Right cardiac atrium (tissue), 5 donors: ENCODE data around the gene KRTAP12-4. TPM values are rescaled to one million over a fixed set of nuclear protein-coding genes. Genes with fewer than 3 reads are reported as not detected.
A peak's percentile ranks its signal among the peaks of the same experiment; 100 is the strongest.
"Not testable (repeated sequence)": the region's sequence is repeated elsewhere in the genome, so short reads cannot be mapped to it uniquely, and the experiment has no call there.

ENCODE experiments used
- ATAC-seq, 2 donors: fragments of 200-7000 bp; cut with Tn5 transposase; one replicate each; pipeline versions ENCODE4 v1.8.0 to v1.9.1; 2020; ENCODE audit warnings: moderate library complexity in 2 of 2, mild to moderate bottlenecking in 1 of 2
- DNase-seq, 3 donors: peaks; one replicate each; pipeline ENCODE4 v3.0.0-alpha.2; 2020
- H3K27ac ChIP-seq: one replicate; pipeline ENCODE4 v1.5.1; 2013; ENCODE audit warnings: mild to moderate bottlenecking, low read length, control low read depth, moderate library complexity
- H3K27me3 ChIP-seq: one replicate; pipeline ENCODE4 v1.6.1; 2013; ENCODE audit not compliant: control insufficient read depth, insufficient read depth
- H3K4me1 ChIP-seq: one replicate; pipeline ENCODE4 v1.6.1; 2013; ENCODE audit warnings: low read length; ENCODE audit not compliant: control insufficient read depth, insufficient read depth
- H3K4me3 ChIP-seq: one replicate; pipeline ENCODE4 v1.5.1; 2013; ENCODE audit warnings: low read length, control low read depth
- H3K9me3 ChIP-seq: one replicate; pipeline ENCODE4 v1.6.1; 2013; ENCODE audit warnings: low read length; ENCODE audit not compliant: control insufficient read depth
- WGBS: extraction: QIAGEN DNeasy Blood & Tissue Kit; methylation state at CpG from one replicate; pipeline ENCODE4 v1.1.7; 2013; 5-methylcytosine and 5-hydroxymethylcytosine counted together
- intact Hi-C, 4 donors: fragments of 100-400 bp; cut with DNase I; formaldehyde crosslinking; loops; one replicate each; pipeline versions ENCODE4 v1.11.0 to v1.14.0; 2022 to 2023
- polyA plus RNA-seq: library from polyadenylated mRNA; stranded (reverse); fragments of 200-250 nt; gene quantifications from one replicate; pipeline ENCODE4 v1.2.3, GENCODE V29; 2013
- total RNA-seq, 4 donors: library from RNA; stranded (reverse); fragmentation: NEBNext Ultra II Directional; extraction: Animal tissue kit (Norgen Biotek cat#: 25700); gene quantifications; one replicate each; pipeline ENCODE4 v1.2.1, GENCODE V29; 2021
- donor health status: healthy with polysubstance abuse.
- donor health status: DM: no; HTN: yes; CAD: no.
- donor health status: DM: no; HTN: no; CAD: no.
- donor health status: DM: no; HTN: yes; CAD: no; lungs with severe emphysema.
- donor health status: DM: yes; HTN: yes; CAD: no.

KRTAP12-4 gene
- total and polyA plus RNA-seq, 5 donors, result not detected

GRCh38 chr21:44638506-44639330 lies 15.7 kb downstream of the KRTAP12-4 start:
- H3K9me3 ChIP-seq, H3K27ac ChIP-seq, H3K27me3 ChIP-seq, DNase-seq, H3K4me3 ChIP-seq, H3K4me1 ChIP-seq, intact Hi-C loops: not testable (repeated sequence)
- ATAC-seq, result peak in 1 of 2 donors; percentile 22
- WGBS, result 77% methylated on average over 21 of the region's 21 CpGs

GRCh38 chr21:44637851-44638348 lies 16.6 kb downstream of the KRTAP12-4 start:
- ATAC-seq, H3K9me3 ChIP-seq, H3K4me3 ChIP-seq, H3K27me3 ChIP-seq, DNase-seq, H3K27ac ChIP-seq, H3K4me1 ChIP-seq, intact Hi-C loops: not testable (repeated sequence)
- WGBS, result 49% methylated on average over 12 of the region's 12 CpGs

- intact Hi-C loops, result no loop called here
- Histone ChIP-seq H3K27ac (no peak within 1 kb of the TSS), H3K27me3 (no peaks in the 10 kb centered on the region), H3K4me3 (no peak within 1 kb of the TSS), H3K4me1 (no peaks in the 10 kb centered on the region), H3K9me3 (peaks cover 4% of the 10 kb centered on the region)
- WGBS, result 47% methylated on average over 21 of the region's 21 CpGs
- ATAC-seq (peak in 1 of 2 donors; percentile 49), DNase-seq (no peak)
These were observed 17.2 kb downstream of the KRTAP12-4 start, which contains the start of gene KRTAP10-10 for GRCh38 chr21:44637018-44637850. Gene KRTAP10-10, plus strand, starts transcription at chr21:44637356. Its CDS starts 62 bp downstream, at chr21:44637418.

- Histone ChIP-seq H3K27ac (no peak overlapping the region), H3K4me3 (no peak overlapping the region), H3K4me1 (no peaks in the 10 kb centered on the region), H3K27me3 (no peaks in the 10 kb centered on the region), H3K9me3 (peaks cover 4% of the 10 kb centered on the region)
- peak in 1 of 2 donors; percentile 36 for ATAC-seq
- WGBS, result 81% methylated on average over 15 of the region's 15 CpGs
- intact Hi-C loops, result no loop called here
- no peak for DNase-seq
These were observed 18.0 kb downstream of the KRTAP12-4 start for GRCh38 chr21:44636209-44637017.

- ATAC-seq (no peak), DNase-seq (no peak)
- Histone ChIP-seq H3K9me3 (no peaks in the 10 kb centered on the region), H3K27me3 (no peaks in the 10 kb centered on the region), H3K4me3 (no peak overlapping the region), H3K27ac (no peak overlapping the region), H3K4me1 (no peaks in the 10 kb centered on the region)
- intact Hi-C loops, result no loop called here
- WGBS, result 98% methylated on average over 1 of the region's 1 CpG
These were observed 22.4 kb downstream of the KRTAP12-4 start for GRCh38 chr21:44632067-44632466.

- no peak overlapping the region for H3K4me3 ChIP-seq
- 48% methylated on average over 2 of the region's 2 CpGs for WGBS
- DNase-seq, result no peak
- no peak for ATAC-seq
- H3K4me1 ChIP-seq, result no peaks in the 10 kb centered on the region
- no peaks in the 10 kb centered on the region for H3K27me3 ChIP-seq
- intact Hi-C loops, result no loop called here
- H3K9me3 ChIP-seq, result no peaks in the 10 kb centered on the region
- H3K27ac ChIP-seq, result no peak overlapping the region
These were observed 24.0 kb downstream of the KRTAP12-4 start for GRCh38 chr21:44630440-44630839.

- H3K4me3 ChIP-seq, result no peak overlapping the region
- WGBS, result 57% methylated on average over 18 of the region's 18 CpGs
- H3K9me3 ChIP-seq, result no peaks in the 10 kb centered on the region
- ATAC-seq (peak; percentile 39 to 46), DNase-seq (no peak)
- no peak overlapping the region for H3K27ac ChIP-seq
- H3K27me3 ChIP-seq, result no peaks in the 10 kb centered on the region
- H3K4me1 ChIP-seq, result no peaks in the 10 kb centered on the region
- intact Hi-C loops, result no loop called here
These were observed 25.6 kb downstream of the KRTAP12-4 start for GRCh38 chr21:44628707-44629391.

- DNase-seq, H3K9me3 ChIP-seq, intact Hi-C loops, H3K27ac ChIP-seq, ATAC-seq, H3K4me3 ChIP-seq, H3K4me1 ChIP-seq, H3K27me3 ChIP-seq: not testable (repeated sequence)
- WGBS, result 53% methylated on average over 15 of the region's 15 CpGs
These were observed 26.6 kb downstream of the KRTAP12-4 start for GRCh38 chr21:44627831-44628233.

GRCh38 chr21:44627181-44627822 lies 27.2 kb downstream of the KRTAP12-4 start:
- ATAC-seq, H3K9me3 ChIP-seq, H3K4me3 ChIP-seq, DNase-seq, H3K4me1 ChIP-seq, H3K27ac ChIP-seq, H3K27me3 ChIP-seq, intact Hi-C loops: not testable (repeated sequence)
- WGBS, result 76% methylated on average over 20 of the region's 20 CpGs
